Hematopoietic multipotent progenitor cell treated with erythropoietin and hydrocortisone succinate and interleukin-3 and kit ligand, for 17 days (in vitro differentiated cells): ENCODE data around the gene PTH2R.
"Not testable (repeated sequence)": the region's sequence is repeated elsewhere in the genome, so short reads cannot be mapped to it uniquely, and the experiment has no call there.

Experiments
- DNase-seq: peaks from one replicate; pipeline ENCODE4 v3.0.0-alpha.2; 2015; ENCODE audit warnings: low spot score

Gene PTH2R

GRCh38 chr2:208485390-208485789 is 78.8 kb downstream of the PTH2R start:
- DNase-seq: no peak

GRCh38 chr2:208488686-208489564 is 82.3 kb downstream of the PTH2R start:
- DNase-seq: no peak

- DNase-seq: no peak
Observed at GRCh38 chr2:208489687-208490086, 83.1 kb downstream of the PTH2R start.

- DNase-seq: no peak
Observed at GRCh38 chr2:208490492-208490891, 83.9 kb downstream of the PTH2R start.

- no peak for DNase-seq
Observed at GRCh38 chr2:208491641-208492040, 85.0 kb downstream of the PTH2R start.

GRCh38 chr2:208492069-208492468 is 85.5 kb downstream of the PTH2R start:
- DNase-seq: no peak

GRCh38 chr2:208493186-208493585 is 86.6 kb downstream of the PTH2R start:
- DNase-seq: no peak

- no peak for DNase-seq
Observed at GRCh38 chr2:208496129-208496528, 89.5 kb downstream of the PTH2R start.

- DNase-seq: no peak
Observed at GRCh38 chr2:208501206-208501605, 94.6 kb downstream of the PTH2R start.

- DNase-seq: no peak
Observed at GRCh38 chr2:208502288-208502687, 95.7 kb downstream of the PTH2R start.

- not testable (repeated sequence) for DNase-seq
Observed at GRCh38 chr2:208505365-208505764, 98.8 kb downstream of the PTH2R start.

- DNase-seq: no peak
Observed at GRCh38 chr2:208509586-208509985, 103.0 kb downstream of the PTH2R start.

GRCh38 chr2:208511016-208511415 is 104.4 kb downstream of the PTH2R start:
- no peak for DNase-seq

- no peak for DNase-seq
Observed at GRCh38 chr2:208511573-208511972, 105.0 kb downstream of the PTH2R start.

- no peak for DNase-seq
Observed at GRCh38 chr2:208515099-208515498, 108.5 kb downstream of the PTH2R start.

- not testable (repeated sequence) for DNase-seq
Observed at GRCh38 chr2:208523069-208523468, 116.5 kb downstream of the PTH2R start.

GRCh38 chr2:208525165-208525564 is 118.6 kb downstream of the PTH2R start:
- DNase-seq: not testable (repeated sequence)

- DNase-seq: no peak
Observed at GRCh38 chr2:208529796-208530195, 123.2 kb downstream of the PTH2R start.

GRCh38 chr2:208531361-208531760 is 124.8 kb downstream of the PTH2R start:
- no peak for DNase-seq

- DNase-seq: not testable (repeated sequence)
Observed at GRCh38 chr2:208535578-208535977, 129.0 kb downstream of the PTH2R start.

- DNase-seq: no peak
Observed at GRCh38 chr2:208541461-208541988, 134.9 kb downstream of the PTH2R start.

- DNase-seq: no peak
Observed at GRCh38 chr2:208541989-208542464, 135.4 kb downstream of the PTH2R start.

- no peak for DNase-seq
Observed at GRCh38 chr2:208542465-208543041, 136.0 kb downstream of the PTH2R start.
